GM19452 (cell line): ENCODE results near the gene PDGFA.

Source experiments
- ATAC-seq: cut with Tn5 transposase; IDR thresholded peaks from one replicate; pipeline ENCODE4 v1.9.1; 2021; ENCODE audit not compliant: unreplicated experiment

The PDGFA gene

GRCh38 chr7:491958-492713 lies 27.5 kb downstream of the PDGFA start:
- ATAC-seq = no peak

DNA sequence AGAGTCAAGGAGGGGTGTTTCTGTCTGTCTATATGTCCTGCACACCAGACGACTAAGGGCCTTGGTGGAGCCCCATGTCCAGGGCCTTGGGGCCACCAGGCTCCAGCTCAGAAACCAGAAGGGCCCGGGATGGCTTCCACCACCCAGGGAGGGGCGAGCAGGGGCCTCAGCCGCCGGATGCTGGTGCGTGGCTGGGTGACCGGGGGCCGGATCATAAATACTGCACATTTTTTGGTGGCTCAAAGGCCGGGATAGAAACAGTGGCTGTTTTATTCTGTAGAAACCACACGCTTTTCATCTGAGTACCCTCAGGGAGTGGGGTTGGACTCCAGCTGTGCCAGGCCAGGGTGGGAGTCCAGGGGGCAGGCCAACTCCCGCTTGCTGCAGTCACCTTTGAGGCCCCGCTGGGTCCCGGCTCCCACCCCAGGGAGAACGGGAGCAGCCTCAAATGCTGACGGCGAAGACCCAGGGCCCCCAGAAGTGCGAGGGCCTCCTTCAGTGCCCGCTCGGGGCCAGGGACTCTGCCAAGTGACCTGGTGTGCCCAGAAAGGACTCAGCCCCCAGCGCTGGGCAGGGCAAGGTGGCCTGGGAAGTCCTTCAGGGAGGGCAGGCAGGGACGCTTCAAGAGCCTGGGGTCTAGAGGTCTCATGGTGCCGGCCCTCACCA lies 28.2 kb downstream of the PDGFA start:
- ATAC-seq = no peak

DNA sequence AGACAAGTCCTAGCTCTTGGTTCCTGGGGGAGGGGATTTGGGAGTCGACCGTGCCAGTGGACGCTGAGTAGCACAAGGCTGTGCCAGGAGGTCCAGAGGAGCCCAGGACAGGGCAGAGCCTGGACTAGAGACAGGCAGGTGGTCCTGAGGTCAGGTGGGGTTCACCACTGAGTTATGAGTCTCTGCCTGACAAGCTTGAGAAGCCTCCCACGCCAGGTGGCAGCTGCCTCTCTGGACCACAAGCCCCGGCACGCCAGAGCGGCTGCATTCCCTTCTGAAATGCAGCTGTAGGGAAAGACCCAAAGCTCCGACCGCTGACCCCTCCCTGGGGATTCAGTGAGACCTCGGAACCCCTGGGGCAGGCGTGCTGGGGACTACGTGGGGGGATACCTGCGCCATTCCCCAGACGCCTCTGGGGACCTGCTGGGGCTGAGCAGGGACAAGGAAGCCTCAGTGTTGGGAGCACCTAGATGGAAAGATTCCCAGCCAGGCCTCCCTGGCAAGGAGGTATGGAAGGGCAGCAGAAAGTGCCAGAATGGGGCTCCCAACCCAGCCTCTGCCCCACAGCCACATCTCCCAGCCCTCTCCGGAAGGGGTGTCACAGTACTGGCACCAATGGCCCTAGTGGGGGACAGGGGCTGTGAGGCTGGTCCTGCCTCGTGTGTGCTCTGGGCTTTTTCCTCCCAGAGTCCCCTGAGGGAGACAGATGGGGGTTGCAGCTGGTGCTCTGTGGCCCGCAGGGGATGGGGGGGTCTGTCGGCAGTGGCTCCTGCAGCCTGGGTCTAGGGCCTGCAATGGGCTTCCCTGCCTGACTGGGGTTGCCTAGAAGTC lies 29.0 kb downstream of the PDGFA start:
- ATAC-seq = no peak

GRCh38 chr7:489876-490275 lies 29.8 kb downstream of the PDGFA start:
- no peak for ATAC-seq

- ATAC-seq = no peak
Measured at GRCh38 chr7:486216-486743, 33.4 kb downstream of the PDGFA start.

- ATAC-seq = no peak
Measured at GRCh38 chr7:485188-486081, 34.2 kb downstream of the PDGFA start.

GRCh38 chr7:484356-485101 lies 35.1 kb downstream of the PDGFA start:
- no peak for ATAC-seq

GRCh38 chr7:483656-484355 lies 35.8 kb downstream of the PDGFA start:
- ATAC-seq = no peak

DNA sequence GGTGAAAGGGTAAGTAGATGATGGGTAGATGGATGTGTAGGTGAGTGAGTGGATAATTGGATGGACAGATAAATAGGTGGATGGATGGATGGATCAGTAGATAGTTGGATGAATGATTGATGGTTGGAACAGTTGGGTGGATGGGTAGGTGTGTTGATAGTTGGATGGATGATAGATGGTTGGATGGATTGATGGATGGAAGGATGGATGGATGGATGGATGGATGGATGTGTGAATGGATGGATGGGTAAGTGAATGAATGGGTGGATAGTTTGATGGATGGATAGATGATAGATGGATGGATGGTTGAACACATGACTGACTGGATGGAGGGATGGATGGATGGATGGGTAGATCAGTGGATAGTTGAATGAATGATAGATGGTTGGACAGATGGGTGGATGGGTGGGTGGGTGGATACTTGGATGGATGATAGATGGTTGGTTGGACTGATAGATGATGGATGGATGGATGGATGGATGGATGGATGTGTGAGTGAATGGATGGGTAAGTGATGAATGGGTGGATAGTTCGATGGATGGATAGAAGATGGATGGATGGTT lies 37.0 kb downstream of the PDGFA start:
- no peak for ATAC-seq

- no peak for ATAC-seq
Measured at GRCh38 chr7:481219-481930, 38.3 kb downstream of the PDGFA start.

DNA sequence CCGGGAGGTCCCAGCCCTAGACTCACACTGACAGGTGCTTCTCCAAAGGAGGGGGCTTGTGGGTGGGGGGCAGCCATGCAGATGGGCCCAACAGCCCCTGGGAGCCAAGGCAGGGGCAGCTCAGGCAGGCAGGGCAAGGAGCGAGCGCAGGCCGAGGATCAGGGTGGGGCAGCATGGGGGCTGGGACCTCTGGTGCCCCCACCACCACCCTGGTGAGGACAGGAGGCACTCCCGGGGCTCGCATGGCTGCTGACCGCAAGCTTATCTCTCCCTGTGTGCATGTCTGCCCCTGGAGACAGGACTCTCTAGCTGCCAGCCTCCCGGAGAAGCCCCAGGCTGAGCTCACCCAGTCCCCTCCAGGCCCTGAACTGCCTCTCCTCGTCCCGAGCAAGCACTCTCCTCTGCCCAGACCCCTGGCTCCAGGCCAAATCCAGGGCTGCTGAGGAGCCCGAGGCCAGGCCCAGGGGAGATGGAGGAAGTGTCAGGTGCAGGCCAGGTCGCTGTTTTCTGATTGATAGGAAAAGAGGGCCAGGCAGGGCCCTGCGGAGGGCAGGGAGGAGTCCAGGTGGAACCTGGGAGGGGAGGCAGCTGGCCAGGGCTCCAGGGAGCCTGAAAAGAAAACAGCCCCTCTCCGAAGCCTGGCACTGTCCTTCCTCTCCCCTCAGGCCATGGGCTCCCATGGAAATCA lies 39.0 kb downstream of the PDGFA start:
- no peak for ATAC-seq

GRCh38 chr7:479948-480499 lies 39.6 kb downstream of the PDGFA start:
- ATAC-seq = no peak

DNA sequence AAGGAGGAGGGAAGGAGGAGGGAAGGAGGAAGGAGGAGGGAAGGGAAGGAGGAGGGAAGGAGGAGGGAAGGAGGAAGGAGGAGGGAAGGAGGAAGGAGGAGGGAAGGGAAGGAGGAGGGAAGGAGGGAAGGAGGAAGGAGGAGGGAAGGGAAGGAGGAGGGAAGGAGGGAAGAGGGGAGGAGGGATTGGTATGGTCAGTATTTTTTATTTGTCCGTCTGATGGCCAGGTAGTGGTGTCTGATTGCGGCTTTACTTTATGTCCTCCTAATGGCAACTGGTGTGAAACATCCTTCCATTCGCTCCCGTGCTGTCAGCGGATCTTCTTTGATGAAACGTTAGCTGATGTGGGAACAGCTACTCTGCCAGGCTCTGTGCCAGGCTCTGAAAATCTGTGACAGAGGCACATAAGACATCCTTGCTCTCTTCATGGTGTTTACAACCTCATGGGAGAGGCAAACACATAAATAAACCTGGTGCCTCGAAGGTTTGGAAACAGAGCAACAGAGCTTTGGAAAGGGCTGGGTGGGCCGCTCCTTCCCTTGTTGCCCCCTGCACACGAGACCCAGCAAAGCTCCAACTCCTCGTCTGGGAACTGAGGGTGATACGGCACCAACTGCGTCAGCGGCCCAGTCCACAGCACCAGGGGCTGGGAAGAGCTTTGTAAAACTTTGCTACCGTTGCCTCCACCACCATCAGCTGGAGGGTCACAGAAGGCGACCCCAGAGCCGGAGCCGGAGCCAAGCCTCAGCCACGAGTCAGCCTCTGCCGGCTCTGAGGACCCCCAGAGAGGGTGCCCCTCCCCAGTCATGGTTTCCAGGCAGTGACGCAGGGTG lies 40.3 kb downstream of the PDGFA start:
- no peak for ATAC-seq

- ATAC-seq = no peak
Measured at GRCh38 chr7:477626-478220, 41.9 kb downstream of the PDGFA start.

- no peak for ATAC-seq
Measured at GRCh38 chr7:476736-477360, 42.8 kb downstream of the PDGFA start.
